Smooth muscle cell (in vitro differentiated cells): Measurements from ENCODE around the gene DNAI7. TPM values are rescaled to one million over a fixed set of nuclear protein-coding genes. Genes with fewer than 3 reads are reported as not detected.

Source experiments
- DNase-seq: peaks from one replicate; lab custom pipeline; 2025; ENCODE audit not compliant: unreplicated experiment; lab: John Stamatoyannopoulos, UW
- H2AFZ ChIP-seq: fragments of 200-600 bp; sonication (generic); 2 replicates; pipeline ENCODE4 v1.6.0; 2016; ENCODE audit warnings: antibody characterized with exemption, low read depth, mild to moderate bottlenecking
- H3F3A ChIP-seq: fragments of 200-600 bp; sonication (generic); 2 replicates; pipeline ENCODE4 v1.6.0; 2017; ENCODE audit warnings: antibody characterized with exemption, low read depth
- H3K27ac ChIP-seq: fragments of 200-600 bp; sonication (generic); 2 replicates; pipeline ENCODE4 v1.5.1; 2016; ENCODE audit warnings: low read depth, mild to moderate bottlenecking
- H3K27me3 ChIP-seq: fragments of 200-600 bp; sonication (generic); 2 replicates; pipeline ENCODE4 v1.6.1; 2016; ENCODE audit warnings: low read depth, mild to moderate bottlenecking
- H3K36me3 ChIP-seq: fragments of 200-600 bp; sonication (generic); 2 replicates; pipeline ENCODE4 v1.5.1; 2016; ENCODE audit warnings: low read depth
- H3K4me1 ChIP-seq: fragments of 200-600 bp; sonication (generic); 2 replicates; pipeline ENCODE4 v1.5.1; 2016; ENCODE audit warnings: low read depth
- H3K4me2 ChIP-seq: fragments of 200-600 bp; sonication (generic); 2 replicates; pipeline ENCODE4 v1.6.0; 2016; ENCODE audit warnings: mild to moderate bottlenecking
- H3K4me3 ChIP-seq: fragments of 200-600 bp; sonication (generic); 2 replicates; pipeline ENCODE4 v1.5.1; 2016; ENCODE audit warnings: mild to moderate bottlenecking
- H3K79me2 ChIP-seq: fragments of 200-600 bp; sonication (generic); 2 replicates; pipeline ENCODE4 v1.6.0; 2016; ENCODE audit warnings: low read depth, mild to moderate bottlenecking
- H3K9ac ChIP-seq: fragments of 200-600 bp; sonication (generic); 2 replicates; pipeline ENCODE4 v1.6.0; 2016; ENCODE audit warnings: low read depth
- H3K9me3 ChIP-seq: fragments of 200-600 bp; sonication (generic); replicated peaks from 2 replicates; pipeline ENCODE4 v1.5.1; 2016; ENCODE audit warnings: low read depth
- H4K20me1 ChIP-seq: fragments of 200-600 bp; sonication (generic); 2 replicates; pipeline ENCODE4 v1.6.0; 2016; ENCODE audit warnings: low read depth
- CTCF ChIP-seq: fragments of 200-600 bp; sonication (generic); IDR thresholded peaks from 2 replicates; pipeline ENCODE4 v1.5.1; 2017; ENCODE audit warnings: borderline replicate concordance, mild to moderate bottlenecking, antibody characterized with exemption; ENCODE audit not compliant: insufficient read depth, poor library complexity, severe bottlenecking
- WGBS: methylation state at CpG from one replicate; pipeline ENCODE4 v1.1.7; 2016; ENCODE audit warnings: low lambda C conversion rate; 5-methylcytosine and 5-hydroxymethylcytosine counted together
- polyA plus RNA-seq: library from polyadenylated mRNA; unstranded; fragments of >200 nt; fragmentation: Nextera tagmentation; extraction: Ambion mirVana; gene quantifications from 2 replicates; pipeline ENCODE4 v1.2.1, GENCODE V29; 2016
- total RNA-seq: library from RNA; depleted of rRNA; stranded (reverse); fragments of >200 nt; gene quantifications from 2 replicates; pipeline ENCODE4 v1.2.3, GENCODE V29; 2014

DNAI7 gene
- total and polyA plus RNA-seq, 2 experiments from 2014 or later = not detected

GRCh38 chr12:25124493-25124892 is 70.5 kb downstream of the DNAI7 start:
- no peaks in the 10 kb centered on the region for H3K4me1 ChIP-seq
- H3K27ac ChIP-seq = no peak overlapping the region
- H3K9me3 ChIP-seq = no peaks in the 10 kb centered on the region
- DNase-seq = no peak
- H2AFZ ChIP-seq = no peak overlapping the region
- no peaks in the 10 kb centered on the region for H4K20me1 ChIP-seq
- TF ChIP-seq CTCF = no peak
- no peaks in the 10 kb centered on the region for H3K27me3 ChIP-seq
- H3K4me2 ChIP-seq = no peak overlapping the region
- no peak overlapping the region for H3K4me3 ChIP-seq
- no peaks in the 10 kb centered on the region for H3K79me2 ChIP-seq
- H3K36me3 ChIP-seq = no peaks in the 10 kb centered on the region
- no peaks in the 10 kb centered on the region for H3F3A ChIP-seq
- no peak overlapping the region for H3K9ac ChIP-seq

GRCh38 chr12:25123126-25123525 is 71.8 kb downstream of the DNAI7 start:
- no peak for DNase-seq
- Histone ChIP-seq H2AFZ (no peak overlapping the region), H3K27ac (no peak overlapping the region), H3F3A (no peaks in the 10 kb centered on the region), H3K79me2 (no peaks in the 10 kb centered on the region), H3K4me1 (no peaks in the 10 kb centered on the region), H3K9me3 (no peaks in the 10 kb centered on the region), H4K20me1 (no peaks in the 10 kb centered on the region), H3K4me2 (no peak overlapping the region), H3K27me3 (no peaks in the 10 kb centered on the region), H3K9ac (no peak overlapping the region), H3K4me3 (no peak overlapping the region), H3K36me3 (no peaks in the 10 kb centered on the region)
- TF ChIP-seq CTCF = no peak
- 18% methylated on average over 1 of the region's 1 CpG for WGBS

- H3K9ac ChIP-seq = no peak overlapping the region
- no peaks in the 10 kb centered on the region for H3K9me3 ChIP-seq
- no peaks in the 10 kb centered on the region for H3K27me3 ChIP-seq
- no peaks in the 10 kb centered on the region for H3K79me2 ChIP-seq
- H3K4me3 ChIP-seq = no peak overlapping the region
- H3K36me3 ChIP-seq = no peaks in the 10 kb centered on the region
- no peak for TF ChIP-seq CTCF
- no peak for DNase-seq
- no peaks in the 10 kb centered on the region for H3F3A ChIP-seq
- H4K20me1 ChIP-seq = no peaks in the 10 kb centered on the region
- H3K4me1 ChIP-seq = no peaks in the 10 kb centered on the region
- H3K4me2 ChIP-seq = no peak overlapping the region
- 85% methylated on average over 3 of the region's 3 CpGs for WGBS
- no peak overlapping the region for H3K27ac ChIP-seq
- H2AFZ ChIP-seq = no peak overlapping the region
Observed at GRCh38 chr12:25121916-25122315, 73.0 kb downstream of the DNAI7 start.

- Histone ChIP-seq H3K4me1 (no peaks in the 10 kb centered on the region), H3K4me3 (no peak overlapping the region), H3F3A (no peaks in the 10 kb centered on the region), H3K9ac (no peak overlapping the region), H3K9me3 (no peaks in the 10 kb centered on the region), H4K20me1 (no peaks in the 10 kb centered on the region), H3K79me2 (no peaks in the 10 kb centered on the region), H3K36me3 (no peaks in the 10 kb centered on the region), H3K27ac (no peak overlapping the region), H2AFZ (no peak overlapping the region), H3K27me3 (no peaks in the 10 kb centered on the region), H3K4me2 (no peak overlapping the region)
- DNase-seq = no peak
- 83% methylated on average over 6 of the region's 6 CpGs for WGBS
- TF ChIP-seq CTCF = no peak
Observed at GRCh38 chr12:25121110-25121509, 73.8 kb downstream of the DNAI7 start.
